Measurements from ENCODE around the gene TEKTIP1. TPM values are rescaled to one million over a fixed set of nuclear protein-coding genes. Genes with fewer than 3 reads are reported as not detected.

Gene TEKTIP1
- total and polyA plus RNA-seq, 2 donors: 0.79 TPM; not detected in 1

DNA sequence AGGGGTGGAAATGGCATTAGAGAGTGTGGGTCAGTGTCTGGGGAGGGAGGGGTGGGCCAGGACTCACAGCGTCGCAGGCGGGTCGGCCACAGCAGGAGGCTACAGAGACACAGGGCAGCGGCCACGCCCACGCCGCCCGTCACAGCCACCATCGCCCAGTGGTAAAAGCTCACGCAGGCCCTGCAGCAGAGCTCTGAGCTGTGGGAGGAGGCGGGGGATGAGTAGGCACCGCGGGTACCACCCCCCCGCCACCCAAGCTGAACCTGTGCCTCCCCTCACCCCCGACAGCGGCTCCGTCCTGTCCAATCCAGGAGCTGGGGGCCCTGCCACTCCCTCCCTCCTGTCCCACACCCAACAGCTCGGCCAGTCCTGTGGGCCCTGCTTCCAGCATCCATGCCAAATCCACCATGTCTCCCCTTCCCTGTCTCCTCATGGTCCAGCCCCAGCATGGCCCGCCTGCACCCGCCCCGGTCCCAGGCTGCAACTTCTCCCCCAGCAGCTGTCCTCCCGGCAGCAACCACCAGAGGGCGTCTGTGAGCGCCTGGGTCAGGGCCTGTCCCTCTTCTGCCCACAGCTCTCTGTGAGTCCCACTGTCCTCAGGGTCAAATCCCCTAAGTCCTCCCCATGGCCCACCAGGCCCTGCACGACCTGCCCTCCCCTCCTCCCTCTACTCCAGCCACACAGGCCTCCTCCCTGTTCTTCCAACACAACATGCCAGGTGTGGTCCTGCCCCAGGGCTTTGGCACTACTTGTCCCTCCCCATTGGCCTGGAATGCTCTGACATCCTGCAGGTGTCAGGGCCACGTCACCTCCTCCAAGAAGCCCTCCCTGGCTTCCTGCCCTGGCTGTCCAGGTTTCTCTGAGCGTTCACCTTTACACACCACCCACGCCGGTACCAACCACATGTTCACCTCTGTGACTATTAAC lies 6.0 kb downstream of the TEKTIP1 start:
- Histone ChIP-seq H3K4me3 (ENCODE audit: low read depth, low read length) (no peak overlapping the region), H3K27ac (ENCODE audit: low read depth) (no peak overlapping the region), H3K36me3 (ENCODE audit: insufficient read depth) (no peaks in the 10 kb centered on the region), H3K4me1 (ENCODE audit: insufficient read depth) (no peaks in the 10 kb centered on the region)
- no peak for DNase-seq (ENCODE audit: extremely low spot score)
- WGBS: 63% methylated on average over 30 of the region's 30 CpGs

DNA sequence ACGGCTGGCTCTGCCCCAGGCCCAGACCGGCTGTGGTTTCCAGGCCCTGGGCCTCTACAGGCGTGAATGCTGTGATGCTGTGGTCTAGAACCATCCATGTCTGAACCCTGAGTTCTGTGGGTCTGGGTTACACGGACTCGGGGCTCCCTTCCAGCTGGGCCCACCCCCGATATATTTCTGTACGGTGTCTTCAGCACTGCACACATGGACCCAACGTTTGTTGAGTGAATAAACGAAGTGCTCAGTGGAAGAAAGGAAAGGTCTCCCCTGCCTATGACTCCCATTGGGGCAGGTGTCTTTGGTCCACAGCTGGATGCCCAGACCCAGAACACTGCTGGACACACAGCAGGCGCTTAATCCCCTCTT lies 6.7 kb downstream of the TEKTIP1 start:
- Histone ChIP-seq H3K36me3 (ENCODE audit: insufficient read depth) (no peaks in the 10 kb centered on the region), H3K4me1 (ENCODE audit: insufficient read depth) (no peaks in the 10 kb centered on the region), H3K27ac (ENCODE audit: low read depth) (no peak overlapping the region), H3K4me3 (ENCODE audit: low read depth, low read length) (no peak overlapping the region)
- no peak for DNase-seq (ENCODE audit: extremely low spot score)
- 77% methylated on average over 10 of the region's 10 CpGs for WGBS

DNA sequence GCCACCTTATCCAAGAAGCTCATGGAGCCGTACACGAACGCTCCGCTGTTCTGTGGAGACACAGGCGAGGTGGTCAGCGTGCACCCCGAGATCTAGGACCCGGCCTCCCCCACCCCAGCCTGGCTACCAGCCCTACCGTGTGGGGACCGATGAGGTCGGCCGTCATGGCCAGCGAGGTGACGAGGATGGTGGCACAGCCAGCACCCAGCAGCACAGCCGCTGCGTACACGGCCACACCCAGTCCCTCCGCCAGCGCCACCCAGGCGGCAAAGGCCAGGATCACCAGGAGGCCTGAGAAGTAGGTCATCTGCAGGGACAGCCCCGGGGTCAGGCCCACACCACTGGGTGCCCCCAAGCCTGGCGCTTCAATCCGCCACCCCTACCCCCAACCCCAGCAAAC lies 7.1 kb downstream of the TEKTIP1 start:
- no peak overlapping the region for H3K4me3 ChIP-seq (ENCODE audit: low read depth, low read length)
- no peak for DNase-seq (ENCODE audit: extremely low spot score)
- no peaks in the 10 kb centered on the region for H3K36me3 ChIP-seq (ENCODE audit: insufficient read depth)
- WGBS: 87% methylated on average over 23 of the region's 23 CpGs
- H3K4me1 ChIP-seq (ENCODE audit: insufficient read depth): no peaks in the 10 kb centered on the region
- no peak overlapping the region for H3K27ac ChIP-seq (ENCODE audit: low read depth)

DNA sequence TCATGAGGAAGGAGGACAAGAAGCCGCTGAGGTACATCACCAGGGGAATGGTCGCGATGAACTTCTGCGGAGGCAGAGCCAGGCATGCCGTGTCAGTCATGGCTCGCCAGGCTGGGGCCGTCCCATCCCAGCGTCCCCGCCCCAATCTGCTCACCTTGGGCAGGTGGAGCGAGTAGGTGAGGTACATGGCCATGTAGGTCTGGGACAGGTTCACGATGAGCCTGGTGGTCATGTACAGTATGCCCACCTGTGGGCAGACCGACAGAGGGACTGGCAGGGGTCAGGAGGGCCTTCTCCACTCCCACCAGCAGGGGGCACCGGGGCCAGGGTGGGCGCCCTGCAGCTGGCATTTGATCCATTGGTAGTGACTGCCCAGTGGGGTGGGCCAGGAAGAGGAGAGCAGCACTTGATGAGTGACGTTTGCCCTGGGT lies 8.3 kb downstream of the TEKTIP1 start:
- no peak overlapping the region for H3K4me3 ChIP-seq (ENCODE audit: low read depth, low read length)
- 90% methylated on average over 15 of the region's 15 CpGs for WGBS
- no peak for DNase-seq (ENCODE audit: extremely low spot score)
- H3K36me3 ChIP-seq (ENCODE audit: insufficient read depth): no peaks in the 10 kb centered on the region
- H3K27ac ChIP-seq (ENCODE audit: low read depth): no peak overlapping the region
- H3K4me1 ChIP-seq (ENCODE audit: insufficient read depth): no peaks in the 10 kb centered on the region

DNA sequence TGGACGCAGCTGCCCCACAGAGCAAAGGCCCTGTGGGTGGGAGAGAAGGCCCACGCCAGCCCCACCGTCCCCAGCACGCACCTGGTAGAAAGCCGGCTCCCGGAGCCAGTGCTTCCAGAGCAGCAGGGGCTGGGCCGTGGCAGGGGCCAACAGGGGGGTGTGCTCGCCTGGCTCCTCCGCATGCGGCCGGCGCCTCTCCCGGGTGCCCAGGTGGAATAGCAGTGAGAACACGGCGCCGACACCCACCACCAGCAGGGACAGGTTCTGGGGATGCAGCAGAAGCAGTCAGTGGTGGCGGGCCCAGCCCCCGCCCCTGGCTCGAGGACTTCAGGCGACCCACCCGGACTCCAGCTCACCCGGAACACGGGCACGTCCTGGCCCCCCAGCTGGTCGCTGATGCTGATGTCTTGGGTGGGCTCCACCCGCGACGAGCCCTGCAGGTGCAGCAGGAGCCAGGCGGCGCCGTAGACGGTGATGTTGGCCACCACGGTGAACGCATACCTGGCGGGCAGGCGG lies 8.9 kb downstream of the TEKTIP1 start:
- DNase-seq (ENCODE audit: extremely low spot score): no peak
- Histone ChIP-seq H3K27ac (ENCODE audit: low read depth) (no peak overlapping the region), H3K4me1 (ENCODE audit: insufficient read depth) (no peaks in the 10 kb centered on the region), H3K4me3 (ENCODE audit: low read depth, low read length) (no peak overlapping the region), H3K36me3 (ENCODE audit: insufficient read depth) (no peaks in the 10 kb centered on the region)
- 84% methylated on average over 36 of the region's 36 CpGs for WGBS

DNA sequence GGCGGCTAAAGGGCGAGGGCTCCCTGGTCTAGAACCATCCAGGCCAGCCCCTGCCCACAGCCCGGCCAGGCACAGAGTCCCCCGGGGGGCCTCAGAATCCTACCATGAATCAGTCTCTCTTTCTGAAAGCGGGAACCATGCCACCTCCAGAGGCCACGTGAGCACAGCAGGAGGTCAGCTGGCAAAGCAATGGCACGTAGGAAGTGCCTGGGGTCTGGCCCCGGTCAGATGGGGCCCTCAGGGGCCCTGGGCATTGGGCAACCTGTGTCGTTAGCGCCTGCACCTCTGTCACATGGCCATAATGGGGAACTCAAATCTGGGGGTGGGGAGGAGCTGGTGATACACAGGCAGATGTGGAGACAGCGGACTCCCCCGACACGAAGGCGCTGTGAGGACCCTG lies 9.6 kb downstream of the TEKTIP1 start:
- Histone ChIP-seq H3K4me1 (ENCODE audit: insufficient read depth) (no peaks in the 10 kb centered on the region), H3K36me3 (ENCODE audit: insufficient read depth) (no peaks in the 10 kb centered on the region), H3K27ac (ENCODE audit: low read depth) (no peak overlapping the region), H3K4me3 (ENCODE audit: low read depth, low read length) (no peak overlapping the region)
- WGBS: 81% methylated on average over 14 of the region's 14 CpGs
- DNase-seq (ENCODE audit: extremely low spot score): no peak

DNA sequence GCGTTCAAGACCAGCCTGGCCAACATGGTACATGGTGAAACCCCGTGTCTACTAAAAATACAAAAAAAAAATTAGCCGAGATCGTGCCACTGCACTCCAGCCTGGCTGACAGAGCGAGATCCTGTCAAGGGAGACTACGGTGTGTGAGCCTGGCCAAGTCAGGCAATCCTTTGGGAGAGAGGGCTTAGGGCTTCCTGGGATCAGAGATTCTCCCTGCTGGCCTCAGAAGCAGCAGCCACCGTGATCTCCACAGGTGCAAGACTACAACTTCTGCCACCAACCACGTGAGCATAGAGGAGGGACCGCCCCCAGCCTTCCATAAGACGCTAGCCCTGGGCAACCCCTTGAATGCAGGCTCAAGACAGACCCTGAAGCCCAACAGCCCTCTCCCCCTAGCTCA lies 10.8 kb downstream of the TEKTIP1 start:
- WGBS: 88% methylated on average over 10 of the region's 10 CpGs
- H3K4me1 ChIP-seq (ENCODE audit: insufficient read depth): no peaks in the 10 kb centered on the region
- no peak overlapping the region for H3K4me3 ChIP-seq (ENCODE audit: low read depth, low read length)
- no peak overlapping the region for H3K27ac ChIP-seq (ENCODE audit: low read depth)
- no peaks in the 10 kb centered on the region for H3K36me3 ChIP-seq (ENCODE audit: insufficient read depth)
- DNase-seq (ENCODE audit: extremely low spot score): no peak

DNA sequence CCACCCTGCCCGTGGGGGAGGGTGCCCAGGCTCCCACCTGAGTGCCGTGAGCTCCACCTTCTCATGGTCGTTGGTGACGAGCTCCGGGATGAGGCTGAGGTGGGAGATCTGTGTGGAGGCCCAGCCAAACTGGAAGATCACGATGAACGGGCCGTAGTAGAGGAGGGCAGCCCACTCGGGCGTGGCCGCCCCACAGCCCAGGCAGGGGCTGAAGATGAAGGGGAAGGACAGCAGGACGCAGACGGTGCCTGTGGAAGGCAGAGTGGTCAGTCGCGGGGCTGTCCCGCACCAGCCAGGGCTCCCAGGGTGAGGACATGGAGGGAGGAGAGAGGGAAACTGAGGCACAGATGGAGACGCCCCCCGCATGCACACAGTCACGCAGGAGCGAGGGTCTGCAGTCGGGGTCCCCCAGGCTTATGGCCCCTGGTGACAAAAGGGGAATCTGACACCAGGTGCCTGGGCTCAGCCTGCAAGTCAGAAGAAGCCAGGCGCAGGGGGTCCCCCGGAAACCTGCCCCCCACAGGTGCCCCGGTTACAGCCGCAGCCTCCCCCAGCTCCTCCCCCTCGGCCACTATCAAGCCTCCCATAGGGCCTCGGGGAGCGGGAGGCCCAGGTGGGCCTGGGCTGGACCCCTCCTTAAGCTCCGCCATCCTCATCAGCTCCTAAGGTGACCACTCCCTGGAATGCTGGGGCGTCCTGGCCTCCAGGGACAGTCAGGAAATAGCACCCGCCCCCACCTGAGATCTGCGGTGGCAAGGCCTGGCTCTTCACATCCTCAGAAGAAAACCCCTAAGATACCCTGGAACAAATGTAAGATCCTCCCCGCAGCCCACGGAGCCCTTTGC lies 12.2 kb downstream of the TEKTIP1 start:
- H3K27ac ChIP-seq (ENCODE audit: low read depth): no peak overlapping the region
- H3K4me1 ChIP-seq (ENCODE audit: insufficient read depth): no peaks in the 10 kb centered on the region
- H3K36me3 ChIP-seq (ENCODE audit: insufficient read depth): no peaks in the 10 kb centered on the region
- DNase-seq (ENCODE audit: extremely low spot score): no peak
- no peak overlapping the region for H3K4me3 ChIP-seq (ENCODE audit: low read depth, low read length)
- WGBS: 91% methylated on average over 34 of the region's 34 CpGs

DNA sequence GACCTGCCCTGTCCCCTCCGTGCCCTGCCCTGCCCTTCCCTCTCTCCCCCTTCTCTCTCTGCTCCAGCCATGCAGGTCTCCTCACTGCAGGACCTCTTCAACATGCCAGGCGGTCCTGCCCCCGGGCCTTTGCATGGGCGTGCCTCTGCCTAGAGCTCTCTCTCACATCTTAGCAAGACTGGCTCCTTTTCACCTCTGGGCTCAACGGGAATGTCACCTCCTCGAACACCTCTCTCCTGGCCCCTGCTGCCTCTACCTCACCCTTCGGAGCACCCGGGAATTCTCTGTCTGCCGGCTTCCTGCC lies 12.8 kb downstream of the TEKTIP1 start:
- H3K4me1 ChIP-seq (ENCODE audit: insufficient read depth): no peaks in the 10 kb centered on the region
- H3K4me3 ChIP-seq (ENCODE audit: low read depth, low read length): no peak overlapping the region
- H3K36me3 ChIP-seq (ENCODE audit: insufficient read depth): no peaks in the 10 kb centered on the region
- H3K27ac ChIP-seq (ENCODE audit: low read depth): no peak overlapping the region
- 82% methylated on average over 9 of the region's 9 CpGs for WGBS
- DNase-seq (ENCODE audit: extremely low spot score): no peak

DNA sequence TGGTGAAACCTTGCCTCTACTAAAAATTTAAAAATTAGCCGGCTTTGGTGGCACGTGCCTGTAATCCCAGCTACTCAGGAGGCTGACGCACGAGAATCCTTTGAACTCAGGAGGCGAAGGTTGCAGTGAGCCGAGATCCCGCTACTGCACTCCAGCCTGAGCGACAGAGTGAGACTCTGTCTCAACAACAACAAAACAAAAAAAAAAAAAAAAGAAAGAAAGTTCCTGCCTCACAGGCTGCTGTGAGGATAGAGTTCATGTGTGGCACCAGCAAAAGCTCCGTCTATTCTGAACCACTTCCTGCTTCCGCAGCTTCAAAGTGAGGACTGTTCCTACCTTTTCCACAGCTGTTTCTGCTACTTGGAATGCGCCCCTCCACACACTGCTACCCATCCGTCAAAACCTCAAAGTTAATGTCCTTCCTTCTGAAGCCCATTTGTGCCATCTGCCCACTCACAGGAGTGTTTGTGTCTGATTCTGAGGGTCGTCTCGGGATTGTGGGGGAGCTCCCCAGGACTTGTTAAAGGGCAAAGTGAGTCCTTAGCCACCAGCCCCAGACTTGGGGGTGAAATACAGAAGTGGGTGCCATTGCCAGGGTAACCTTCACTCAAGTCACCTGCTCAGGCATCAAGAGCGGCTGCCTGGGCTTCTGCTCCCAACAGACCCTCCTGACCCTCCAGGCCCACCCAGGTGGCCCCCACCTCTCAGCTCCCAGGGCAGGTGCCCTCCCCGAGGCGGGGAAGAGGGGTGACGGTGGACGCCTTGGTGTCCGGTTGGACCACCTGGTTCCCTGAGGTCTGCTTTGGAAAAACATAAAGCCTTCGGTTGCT lies 15.5 kb downstream of the TEKTIP1 start:
- DNase-seq (ENCODE audit: extremely low spot score): no peak
- Histone ChIP-seq H3K27ac (ENCODE audit: low read depth) (no peak overlapping the region), H3K4me1 (ENCODE audit: insufficient read depth) (no peaks in the 10 kb centered on the region), H3K36me3 (ENCODE audit: insufficient read depth) (no peaks in the 10 kb centered on the region), H3K4me3 (ENCODE audit: low read depth, low read length) (no peak overlapping the region)
- 79% methylated on average over 21 of the region's 21 CpGs for WGBS

DNA sequence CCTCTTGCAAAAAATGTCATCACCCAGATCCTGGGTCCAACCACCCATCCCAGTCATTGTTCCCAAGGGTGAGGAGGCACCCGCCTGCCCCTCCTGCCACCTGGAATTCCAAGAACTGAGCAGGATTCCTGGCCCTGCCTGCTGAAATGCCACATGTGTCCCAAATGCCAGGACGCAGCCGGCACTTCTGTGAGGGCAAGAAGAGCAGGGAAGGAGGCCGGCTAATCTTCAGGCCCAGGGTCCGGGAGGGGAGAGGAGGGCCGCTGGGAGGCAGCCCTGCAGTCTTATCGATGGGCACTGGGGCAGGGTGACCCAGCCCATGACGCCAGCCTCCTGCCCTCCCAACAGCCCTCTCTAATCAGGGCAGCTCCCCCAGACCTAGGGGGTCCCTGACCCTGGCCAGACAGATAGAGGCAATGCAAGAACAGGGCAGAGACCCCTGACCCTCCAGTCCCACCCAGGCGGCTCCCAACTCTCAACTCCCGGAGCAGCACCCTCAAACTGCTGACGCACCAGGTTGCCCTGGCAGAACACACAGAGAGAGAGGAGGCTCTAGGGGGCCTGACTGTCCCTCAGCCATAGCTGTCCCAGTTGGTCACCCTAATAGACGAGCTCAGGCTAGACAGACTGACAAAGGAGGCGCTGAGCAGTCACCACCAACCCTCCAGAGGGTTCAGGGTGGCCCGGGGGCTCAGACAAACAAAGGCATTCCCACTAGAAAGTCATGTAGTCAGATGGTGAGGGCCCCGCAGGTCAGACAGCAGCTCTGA lies 16.9 kb downstream of the TEKTIP1 start:
- WGBS: 83% methylated on average over 15 of the region's 15 CpGs
- no peak for DNase-seq (ENCODE audit: extremely low spot score)
- H3K27ac ChIP-seq (ENCODE audit: low read depth): no peak overlapping the region
- no peaks in the 10 kb centered on the region for H3K36me3 ChIP-seq (ENCODE audit: insufficient read depth)
- H3K4me3 ChIP-seq (ENCODE audit: low read depth, low read length): peak overlapping the region; percentile 95
- H3K4me1 ChIP-seq (ENCODE audit: insufficient read depth): no peaks in the 10 kb centered on the region

DNA sequence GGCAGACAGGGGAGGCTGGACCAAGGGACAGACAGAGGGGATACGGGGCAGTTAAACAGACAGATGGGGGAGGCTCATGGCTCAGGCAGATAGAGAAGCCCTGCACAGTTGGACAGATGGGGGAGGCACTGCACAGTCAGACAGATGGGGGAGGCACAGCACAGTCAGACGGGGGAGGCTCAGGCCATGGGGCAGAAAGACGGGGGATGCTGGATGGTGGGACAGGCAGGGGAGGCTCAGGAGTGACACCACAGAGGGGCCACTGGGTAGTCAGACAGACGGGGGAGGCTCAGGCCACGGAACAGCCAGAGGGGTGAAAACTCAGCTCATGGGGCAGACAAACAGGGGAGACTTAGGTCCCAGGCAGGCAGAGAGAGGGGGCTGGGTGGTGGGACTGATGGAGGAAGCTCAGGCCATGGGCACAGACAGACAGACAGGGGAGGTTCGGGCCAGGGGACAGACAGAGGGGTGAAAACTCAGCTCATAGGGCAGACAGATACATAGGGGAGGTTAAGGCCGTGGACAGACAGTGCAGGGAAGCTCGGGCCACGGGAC lies 17.5 kb downstream of the TEKTIP1 start:
- Histone ChIP-seq H3K4me3 (ENCODE audit: low read depth, low read length) (peak overlapping the region; percentile 95), H3K4me1 (ENCODE audit: insufficient read depth) (no peaks in the 10 kb centered on the region), H3K36me3 (ENCODE audit: insufficient read depth) (no peaks in the 10 kb centered on the region), H3K27ac (ENCODE audit: low read depth) (no peak overlapping the region)
- no peak for DNase-seq (ENCODE audit: extremely low spot score)
- WGBS: 34% methylated on average over 9 of the region's 9 CpGs

Data from urinary bladder (tissue), 4 donors.